Spleen (tissue), 11 donors: ENCODE results near the gene HOXB4. TPM values are rescaled to one million over a fixed set of nuclear protein-coding genes. Genes with fewer than 3 reads are reported as not detected.
A peak's percentile ranks its signal among the peaks of the same experiment; 100 is the strongest.
"Not testable (repeated sequence)": the region's sequence is repeated elsewhere in the genome, so short reads cannot be mapped to it uniquely, and the experiment has no call there.

Experiments
- DNase-seq: peaks from one replicate; pipeline ENCODE4 v3.0.0-alpha.2; 2020
- H3K27ac ChIP-seq, 8 donors: fragments of 200-600 bp; sonication (generic) in 7 of 8; 1 replicate in 4 of 8; 2 replicates in 4 of 8; pipeline versions ENCODE4 v1.5.0 to v1.8.0; 2016 to 2021; ENCODE audit warnings: inconsistent platforms in 4 of 8, mild to moderate bottlenecking in 4 of 8, moderate library complexity in 1 of 8
- H3K27me3 ChIP-seq, 7 donors: fragments of 200-600 bp; sonication (generic) in 6 of 7; replicated peaks in 1 of 7; 1 replicate in 4 of 7; 2 replicates in 3 of 7; pipeline versions ENCODE4 v1.5.0 to v1.8.0; 2016 to 2021; ENCODE audit warnings: inconsistent platforms in 3 of 7, mild to moderate bottlenecking in 1 of 7
- H3K36me3 ChIP-seq, 6 donors: fragments of 200-600 bp; sonication (generic) in 5 of 6; 1 replicate in 4 of 6; 2 replicates in 2 of 6; pipeline versions ENCODE4 v1.5.0 to v1.8.0; 2016 to 2021; ENCODE audit warnings: inconsistent platforms in 2 of 6
- H3K4me1 ChIP-seq, 6 donors: fragments of 200-600 bp; sonication (generic) in 5 of 6; 1 replicate in 3 of 6; 2 replicates in 3 of 6; pipeline versions ENCODE4 v1.5.0 to v1.8.0; 2016 to 2021; ENCODE audit warnings: inconsistent platforms in 3 of 6
- H3K4me3 ChIP-seq, 8 donors: fragments of 200-600 bp; sonication (generic) in 7 of 8; 1 replicate in 4 of 8; 2 replicates in 4 of 8; pipeline versions ENCODE4 v1.5.0 to v1.8.0; 2016 to 2021; ENCODE audit warnings: inconsistent platforms in 4 of 8, mild to moderate bottlenecking in 4 of 8, moderate library complexity in 2 of 8
- H3K9me3 ChIP-seq, 8 donors: fragments of 200-600 bp; sonication (generic) in 7 of 8; 1 replicate in 4 of 8; 2 replicates in 4 of 8; pipeline versions ENCODE4 v1.5.0 to v1.8.0; 2016 to 2021; ENCODE audit warnings: inconsistent platforms in 4 of 8
- POLR2A ChIP-seq, 3 donors: fragments of 450-650 bp; IDR thresholded peaks; one replicate each; pipeline ENCODE4 v1.5.1; 2017; ENCODE audit warnings: antibody characterized with exemption in 3 of 3, mild to moderate bottlenecking in 1 of 3
- POLR2AphosphoS5 ChIP-seq, 3 donors: sonication (generic); formaldehyde crosslinking; IDR thresholded peaks; one replicate each; pipeline ENCODE4 v1.5.1; 2017; ENCODE audit warnings: antibody characterized with exemption in 3 of 3
- WGBS, 5 donors: extraction: QIAGEN DNeasy Blood & Tissue Kit in 3 of 5; methylation state at CpG; one replicate each; pipeline versions ENCODE4 v1.1.5 to v1.1.7; 2013 to 2018; 5-methylcytosine and 5-hydroxymethylcytosine counted together
- intact Hi-C: fragments of 100-400 bp; cut with DNase I; formaldehyde crosslinking; loops from one replicate; pipeline ENCODE4 v1.15.0; 2023; ENCODE audit warnings: low total_unique reads
- polyA plus RNA-seq, 3 donors: library from polyadenylated mRNA; stranded (reverse); fragments of 200-250 nt; gene quantifications; one replicate each; pipeline ENCODE4 v1.2.1, GENCODE V29; 2013
- total RNA-seq, 7 donors: library from RNA; depleted of rRNA in 3 of 7; stranded (reverse); fragments of >200 nt in 3 of 7; fragmentation: NEBNext Ultra II Directional in 4 of 7; extraction: Animal tissue kit (Norgen Biotek cat#: 25700) in 4 of 7; gene quantifications; one replicate each; pipeline versions ENCODE4 v1.1.0 to v1.2.1, GENCODE V29; 2016 to 2021
- TF ChIP-seq, protein P1 (sequence below), 11 experiments: fragments of 200-600 bp in 7 of 11; fragments of 450-650 bp in 4 of 11; sonication (generic) in 4 of 11; IDR thresholded peaks in 8 of 11; conservative IDR thresholded peaks in 3 of 11; 1 replicate in 7 of 11; 2 replicates in 4 of 11; pipeline versions ENCODE4 v1.4.0 to v1.8.0; 2016 to 2021; ENCODE audit warnings: antibody characterized with exemption in 11 of 11, inconsistent platforms in 4 of 11, mild to moderate bottlenecking in 1 of 11
- donor health status: healthy with polysubstance abuse.
- donor health status: DM: no; HTN: no; CAD: no; lungs with moderate emphysema.
- donor health status: DM: no; HTN: no; CAD: no.
- donor health status: Bipolar disorder and iron deficiency.
- donor health status: healthy.
- donor health status: DM: no; HTN: no; CAD: no.
- donor health status: DM: yes; HTN: yes; CAD: no.

Gene HOXB4
- total and polyA plus RNA-seq, 10 donors = 1.9 to 6.4 (median 2.7) TPM

DNA sequence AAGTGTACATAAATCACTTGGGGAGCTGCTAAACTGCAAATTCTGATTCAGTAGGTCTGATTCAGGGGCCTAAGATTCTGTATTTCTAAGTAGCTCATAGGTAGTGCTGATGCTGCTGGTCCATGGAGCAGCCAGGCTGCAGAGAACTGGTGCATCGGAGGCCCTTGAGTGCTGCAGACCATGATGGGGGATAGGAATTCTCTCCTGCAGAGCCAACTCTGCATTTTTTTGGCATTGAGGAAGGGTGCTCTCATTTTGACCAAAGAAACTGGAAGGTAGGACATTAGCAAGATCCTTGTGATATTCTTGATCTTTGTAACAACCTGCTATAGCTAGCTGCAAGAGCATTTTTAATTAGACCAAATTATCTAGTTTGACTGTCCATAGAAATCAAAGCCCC, 37.9 kb downstream of the HOXB4 start:
- TF ChIP-seq POLR2AphosphoS5 (IDR thresholded peaks at IDR 0.05) (no peak), POLR2A (IDR thresholded peaks at IDR 0.05) (no peak)
- TF ChIP-seq, protein P1, sequence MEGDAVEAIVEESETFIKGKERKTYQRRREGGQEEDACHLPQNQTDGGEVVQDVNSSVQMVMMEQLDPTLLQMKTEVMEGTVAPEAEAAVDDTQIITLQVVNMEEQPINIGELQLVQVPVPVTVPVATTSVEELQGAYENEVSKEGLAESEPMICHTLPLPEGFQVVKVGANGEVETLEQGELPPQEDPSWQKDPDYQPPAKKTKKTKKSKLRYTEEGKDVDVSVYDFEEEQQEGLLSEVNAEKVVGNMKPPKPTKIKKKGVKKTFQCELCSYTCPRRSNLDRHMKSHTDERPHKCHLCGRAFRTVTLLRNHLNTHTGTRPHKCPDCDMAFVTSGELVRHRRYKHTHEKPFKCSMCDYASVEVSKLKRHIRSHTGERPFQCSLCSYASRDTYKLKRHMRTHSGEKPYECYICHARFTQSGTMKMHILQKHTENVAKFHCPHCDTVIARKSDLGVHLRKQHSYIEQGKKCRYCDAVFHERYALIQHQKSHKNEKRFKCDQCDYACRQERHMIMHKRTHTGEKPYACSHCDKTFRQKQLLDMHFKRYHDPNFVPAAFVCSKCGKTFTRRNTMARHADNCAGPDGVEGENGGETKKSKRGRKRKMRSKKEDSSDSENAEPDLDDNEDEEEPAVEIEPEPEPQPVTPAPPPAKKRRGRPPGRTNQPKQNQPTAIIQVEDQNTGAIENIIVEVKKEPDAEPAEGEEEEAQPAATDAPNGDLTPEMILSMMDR (IDR thresholded peaks at IDR 0.05 in 8 of 11, conservative IDR thresholded peaks at IDR 0.05 in 3 of 11) = no peak
- intact Hi-C loops = no loop called here
- H3K27me3 ChIP-seq = peaks cover 0 to 71% (median 37%) of the 10 kb centered on the region in 7 donors
- no peak for DNase-seq
- peaks cover 2 to 55% (median 38%) of the 10 kb centered on the region in 6 donors for H3K4me1 ChIP-seq
- H3K36me3 ChIP-seq = no peaks in the 10 kb centered on the region
- no peak overlapping the region for H3K4me3 ChIP-seq
- peak overlapping the region in 5 of 8 donors; percentile 88 to 94 (median 89) for H3K27ac ChIP-seq
- 70 to 94% (median 90%) methylated on average over 1 of the region's 1 CpG for WGBS, 5 donors
- no peaks in the 10 kb centered on the region for H3K9me3 ChIP-seq

DNA sequence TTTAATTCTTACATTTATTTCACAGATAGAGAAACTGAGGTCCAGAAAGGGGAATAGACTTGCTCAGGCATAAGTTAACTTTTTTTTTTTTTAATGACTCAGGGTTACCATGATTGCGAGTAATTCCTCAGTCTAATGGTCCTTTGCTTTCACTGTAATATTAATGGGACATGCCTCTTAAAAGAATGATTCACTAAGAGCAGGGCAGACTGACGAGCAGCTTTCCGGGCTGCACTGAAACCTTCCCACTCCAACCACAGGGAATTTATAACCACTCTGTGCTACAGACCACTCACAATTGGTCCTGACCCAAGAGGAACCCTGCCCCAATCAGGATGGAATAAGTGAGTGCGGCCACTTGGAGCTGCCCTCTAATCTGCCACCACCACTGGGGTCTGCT, 39.0 kb downstream of the HOXB4 start:
- H3K27ac ChIP-seq = peak overlapping the region in 6 of 8 donors; percentile 4 to 94 (median 88)
- no peaks in the 10 kb centered on the region for H3K36me3 ChIP-seq
- intact Hi-C loops = no loop called here
- no peaks in the 10 kb centered on the region for H3K9me3 ChIP-seq
- no peak overlapping the region for H3K4me3 ChIP-seq
- 70 to 80% (median 75%) methylated on average over 4 of the region's 4 CpGs for WGBS, 5 donors
- no peak for DNase-seq
- TF ChIP-seq POLR2A (IDR thresholded peaks at IDR 0.05) (no peak), POLR2AphosphoS5 (IDR thresholded peaks at IDR 0.05) (peak in 2 of 3 donors; percentile 58 to 67)
- TF ChIP-seq, protein P1 (IDR thresholded peaks at IDR 0.05 in 8 of 11, conservative IDR thresholded peaks at IDR 0.05 in 3 of 11) = no peak
- H3K4me1 ChIP-seq = peaks cover 2 to 44% (median 31%) of the 10 kb centered on the region in 6 donors
- H3K27me3 ChIP-seq = peaks cover 0 to 60% (median 31%) of the 10 kb centered on the region in 7 donors

DNA sequence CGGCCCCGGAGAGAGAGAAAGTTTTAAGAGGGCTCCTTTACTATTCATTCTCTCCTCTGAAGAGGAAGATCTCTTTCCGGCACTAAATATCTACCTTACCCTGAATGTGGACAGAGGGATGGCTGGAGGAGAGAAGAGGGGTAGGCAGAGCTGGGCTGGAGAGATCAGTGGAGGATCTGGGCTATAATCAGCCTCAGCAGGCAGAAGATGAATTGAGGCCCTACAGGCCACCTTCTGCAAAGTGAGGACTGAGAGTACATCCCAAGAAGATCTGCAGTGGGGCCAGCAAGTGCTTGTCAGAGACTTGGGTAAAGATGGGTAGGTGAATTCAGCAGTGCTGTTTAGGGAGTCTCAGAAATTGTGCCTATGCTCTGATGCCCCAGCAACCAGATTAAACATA, 40.8 kb downstream of the HOXB4 start:
- no peak for DNase-seq
- H3K9me3 ChIP-seq = no peaks in the 10 kb centered on the region
- no peak overlapping the region for H3K27ac ChIP-seq
- WGBS, 5 donors = 96 to 98% (median 96%) methylated on average over 3 of the region's 3 CpGs
- H3K27me3 ChIP-seq = peaks cover 0 to 42% (median 14%) of the 10 kb centered on the region in 7 donors
- intact Hi-C loops = no loop called here
- no peak overlapping the region for H3K4me3 ChIP-seq
- H3K36me3 ChIP-seq = no peaks in the 10 kb centered on the region
- TF ChIP-seq POLR2A (IDR thresholded peaks at IDR 0.05) (no peak), POLR2AphosphoS5 (IDR thresholded peaks at IDR 0.05) (no peak)
- TF ChIP-seq, protein P1 (IDR thresholded peaks at IDR 0.05 in 8 of 11, conservative IDR thresholded peaks at IDR 0.05 in 3 of 11) = no peak
- peaks cover 0 to 26% (median 14%) of the 10 kb centered on the region in 6 donors for H3K4me1 ChIP-seq

DNA sequence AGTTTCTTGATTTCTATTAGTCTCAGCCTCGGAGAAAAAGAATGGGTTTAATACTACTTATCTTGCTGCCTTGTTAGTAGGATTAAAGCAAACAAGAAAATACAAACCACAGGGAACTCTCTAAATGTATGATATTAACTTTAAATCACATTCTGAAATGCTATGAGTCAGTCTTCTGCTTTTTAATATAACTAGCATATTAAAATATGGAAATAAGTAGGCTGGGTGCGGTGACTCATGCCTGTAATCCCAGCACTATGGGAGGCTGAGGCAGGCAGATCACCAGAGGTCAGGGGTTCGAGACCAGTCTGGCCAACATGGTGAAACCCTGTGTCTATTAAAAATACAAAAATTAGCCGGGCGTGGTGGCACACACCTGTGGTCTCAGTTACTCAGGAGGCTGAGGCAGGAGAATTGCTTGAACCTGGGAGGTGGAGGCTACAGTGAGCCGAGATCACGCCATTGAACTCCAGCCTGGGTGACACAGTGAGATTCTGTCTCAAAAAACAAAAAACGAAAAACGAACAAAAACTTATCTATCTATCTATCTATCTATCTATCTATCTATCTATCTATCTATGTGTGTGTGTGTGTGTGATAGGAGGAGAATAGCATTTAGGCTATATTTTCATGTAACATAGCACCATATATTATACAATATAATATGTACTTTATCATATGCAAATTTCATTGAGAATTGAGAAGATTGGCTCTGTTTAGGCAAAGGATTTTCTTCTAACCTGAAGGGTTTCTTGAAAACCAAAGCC, 42.2 kb downstream of the HOXB4 start:
- H3K4me1 ChIP-seq = peaks cover 0 to 12% (median 2%) of the 10 kb centered on the region in 6 donors
- H3K27me3 ChIP-seq = peaks cover 0 to 30% (median under 1%) of the 10 kb centered on the region in 7 donors
- intact Hi-C loops, H3K4me3 ChIP-seq, H3K27ac ChIP-seq, H3K9me3 ChIP-seq, DNase-seq, H3K36me3 ChIP-seq: not testable (repeated sequence)
- 87 to 91% (median 87%) methylated on average over 9 of the region's 9 CpGs for WGBS, 5 donors
